ENCODE data around the gene OR14C36.
"Not testable (repeated sequence)": the region's sequence is repeated elsewhere in the genome, so short reads cannot be mapped to it uniquely, and the experiment has no call there.

Gene OR14C36, protein sequence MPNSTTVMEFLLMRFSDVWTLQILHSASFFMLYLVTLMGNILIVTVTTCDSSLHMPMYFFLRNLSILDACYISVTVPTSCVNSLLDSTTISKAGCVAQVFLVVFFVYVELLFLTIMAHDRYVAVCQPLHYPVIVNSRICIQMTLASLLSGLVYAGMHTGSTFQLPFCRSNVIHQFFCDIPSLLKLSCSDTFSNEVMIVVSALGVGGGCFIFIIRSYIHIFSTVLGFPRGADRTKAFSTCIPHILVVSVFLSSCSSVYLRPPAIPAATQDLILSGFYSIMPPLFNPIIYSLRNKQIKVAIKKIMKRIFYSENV

DNA sequence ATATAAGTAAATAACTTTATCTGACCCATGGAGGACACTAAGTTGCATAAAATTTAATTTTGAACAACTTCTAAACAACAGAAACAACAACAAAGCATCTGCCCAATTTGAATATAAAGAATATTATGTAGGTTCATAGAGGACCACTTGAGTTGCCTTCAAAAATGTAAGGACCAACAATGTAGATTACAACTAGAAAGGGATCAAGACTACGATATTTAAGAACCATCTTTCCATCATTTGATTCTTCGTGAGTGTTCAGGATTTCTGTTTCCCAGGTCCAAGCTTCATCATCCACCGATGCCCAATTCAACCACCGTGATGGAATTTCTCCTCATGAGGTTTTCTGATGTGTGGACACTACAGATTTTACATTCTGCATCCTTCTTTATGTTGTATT lies at the start of gene OR14C36:
TSS of gene OR14C36 (plus strand) at position 301 of the 400 bp plus-strand sequence. CDS start at position 301, 0 bp downstream.
- no peak for DNase-seq (ENCODE audit: low spot score)

DNA sequence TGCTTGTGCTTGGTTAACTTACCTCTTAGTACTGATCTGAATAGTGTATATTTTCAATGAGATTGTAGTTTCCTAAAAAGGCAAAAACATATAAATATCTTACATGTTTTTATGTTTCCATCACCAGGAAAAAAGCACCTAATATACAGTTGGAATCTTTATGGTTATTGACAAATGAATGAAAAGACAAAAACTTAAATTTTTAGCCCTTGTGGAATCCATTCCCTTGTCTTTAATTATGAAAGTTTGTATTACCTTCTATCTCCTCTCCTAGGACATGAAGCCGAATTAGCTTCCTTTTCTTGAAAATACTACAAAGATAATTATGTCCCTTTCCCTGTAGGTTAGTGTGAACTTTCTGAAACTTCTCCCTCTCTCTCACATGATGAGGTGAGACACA lies 45.3 kb upstream of the OR14C36 start, which contains the start of gene OR2T12:
TSS of gene OR2T12 (minus strand) at position 101 of the 400 bp plus-strand sequence. CDS start 7,846 bp downstream, outside the sequence.
- no peak for DNase-seq (ENCODE audit: low spot score)

DNA sequence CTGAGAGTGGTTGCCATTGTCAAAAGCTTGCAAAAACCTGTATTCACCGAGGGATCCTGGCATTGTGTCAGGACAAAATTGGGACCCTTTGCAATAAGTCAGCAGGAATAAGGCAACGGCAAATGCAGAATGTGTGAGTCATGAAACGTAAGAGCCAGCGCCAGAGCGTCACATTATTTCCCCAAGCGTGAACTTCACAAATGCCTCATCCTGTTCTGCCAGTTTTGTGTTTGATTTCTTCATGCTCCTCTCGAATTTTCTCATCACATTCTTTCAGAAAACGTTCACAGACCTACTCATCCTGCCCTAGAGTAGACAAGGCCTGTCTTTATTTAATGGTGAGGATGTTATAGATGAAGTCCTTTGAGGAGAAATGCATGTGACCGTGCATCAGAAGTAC lies 42.9 kb upstream of the OR14C36 start:
- DNase-seq (ENCODE audit: low spot score), result not testable (repeated sequence)

DNA sequence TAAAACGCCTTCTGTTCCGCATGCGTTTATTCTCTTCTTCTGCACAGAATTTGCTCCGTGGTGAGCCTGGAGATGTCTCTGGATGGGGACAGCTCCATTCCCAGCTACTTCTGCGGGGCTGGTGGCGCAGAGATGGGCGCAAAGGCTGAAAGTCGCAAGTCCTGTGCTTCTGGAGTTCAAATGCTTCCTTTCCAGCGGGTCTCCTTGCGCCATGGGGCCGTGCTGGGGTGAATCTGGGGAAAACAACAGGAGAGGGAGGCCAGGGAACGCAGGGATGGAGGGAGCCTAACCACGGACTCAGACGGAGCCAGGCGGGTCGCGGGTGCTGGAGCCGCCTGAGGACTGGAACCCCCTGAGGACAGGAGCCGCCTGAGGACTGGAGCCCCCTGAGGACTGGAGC lies 42.5 kb upstream of the OR14C36 start:
- DNase-seq (ENCODE audit: low spot score), result no peak

DNA sequence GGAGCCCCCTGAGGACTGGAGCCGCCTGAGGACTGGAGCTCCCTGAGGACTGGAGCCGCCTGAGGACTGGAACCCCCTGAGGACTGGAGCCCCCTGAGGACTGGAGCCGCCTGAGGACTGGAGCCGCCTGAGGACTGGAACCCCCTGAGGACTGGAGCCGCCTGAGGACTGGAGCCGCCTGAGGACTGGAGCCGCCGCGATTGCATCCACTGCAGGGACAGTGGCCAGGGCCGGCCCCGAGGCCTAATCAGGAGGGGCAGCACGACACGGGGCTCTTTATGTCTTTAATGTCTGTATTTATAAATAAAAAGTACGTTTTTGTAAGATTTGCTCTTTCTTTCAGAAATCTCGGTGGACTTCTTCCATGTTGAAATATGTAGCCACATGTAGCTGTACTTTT lies 41.8 kb upstream of the OR14C36 start:
- DNase-seq (ENCODE audit: low spot score), result not testable (repeated sequence)

DNA sequence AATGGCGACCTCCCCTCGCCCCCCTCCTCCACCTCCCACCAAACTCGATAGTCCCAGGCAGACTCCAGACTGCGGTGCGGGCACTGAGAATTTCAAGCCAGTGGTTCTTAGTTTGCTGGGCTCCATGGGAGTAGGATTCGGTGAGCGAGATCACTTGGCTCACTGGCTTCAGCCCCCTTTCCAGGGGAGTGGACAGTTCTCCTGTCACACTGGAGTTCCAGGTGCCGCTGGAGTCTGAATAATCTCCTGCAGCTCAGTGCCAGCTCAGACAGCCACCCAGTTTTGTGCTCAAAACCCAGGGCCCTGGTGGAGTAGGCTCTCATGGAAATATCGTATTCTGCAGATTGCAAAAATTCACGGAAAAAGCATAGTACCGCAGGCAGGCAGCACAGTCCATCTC lies 31.8 kb upstream of the OR14C36 start:
- no peak for DNase-seq (ENCODE audit: low spot score)

DNA sequence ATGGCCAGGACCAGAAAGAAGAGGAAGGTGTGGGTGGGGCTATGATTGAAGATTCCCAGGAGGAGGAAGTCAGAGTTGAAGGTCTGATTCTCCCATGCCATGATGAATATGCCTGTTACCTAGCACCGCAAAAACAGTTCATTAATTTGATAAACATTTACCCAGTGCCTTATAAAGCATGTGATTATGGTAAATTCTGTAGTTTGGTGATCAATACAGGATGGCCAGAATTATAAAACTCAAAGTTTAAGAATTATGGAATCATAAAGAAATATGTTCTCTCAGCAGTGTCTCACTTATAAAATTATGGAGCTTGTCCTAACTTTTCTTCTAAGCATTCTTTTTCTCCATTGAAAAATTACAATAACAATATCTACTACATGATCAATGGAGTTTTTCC lies 24.1 kb upstream of the OR14C36 start, which contains the start of gene OR2M7:
TSS of gene OR2M7 (minus strand) at position 101 of the 400 bp plus-strand sequence. CDS start at position 101, 0 bp downstream.
- no peak for DNase-seq (ENCODE audit: low spot score)

DNA sequence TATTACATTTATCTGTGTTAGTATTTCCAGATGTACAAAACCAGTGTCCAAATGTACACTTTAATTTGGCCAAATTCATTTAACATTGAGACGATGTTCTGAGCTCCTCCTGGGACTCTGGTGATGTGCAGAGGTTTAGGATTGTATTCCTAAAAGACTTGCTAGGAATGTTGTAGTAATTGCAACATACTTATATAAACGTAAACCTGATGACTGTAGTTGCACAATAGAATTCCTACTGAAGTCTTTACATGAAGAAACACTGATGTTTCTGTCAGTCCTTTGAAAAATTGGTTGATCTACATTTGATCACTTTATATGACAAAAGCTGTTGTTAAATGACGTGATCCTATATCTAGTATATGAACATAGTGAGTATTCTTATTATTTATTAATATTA lies 5.1 kb upstream of the OR14C36 start:
- no peak for DNase-seq (ENCODE audit: low spot score)

DNA sequence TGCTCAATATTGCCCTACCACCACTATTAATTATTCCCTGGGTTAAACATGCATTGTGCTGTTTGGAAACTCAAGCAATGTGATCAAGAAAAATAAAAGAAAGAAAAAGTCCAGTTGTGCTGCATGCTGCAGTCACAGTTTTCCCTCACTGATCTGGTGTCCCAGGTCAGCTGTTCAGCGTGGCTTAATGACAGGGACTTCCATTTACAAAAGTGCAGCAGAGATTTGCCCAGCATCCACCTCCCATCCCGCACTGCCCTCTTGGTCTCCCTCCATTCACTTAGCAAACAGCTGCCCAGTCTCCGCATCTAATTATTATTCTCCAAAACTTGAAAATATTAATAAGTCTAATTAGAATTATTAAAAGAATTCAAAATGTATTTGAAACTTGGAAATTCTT lies 10.8 kb downstream of the OR14C36 start:
- DNase-seq (ENCODE audit: low spot score), result no peak

DNA sequence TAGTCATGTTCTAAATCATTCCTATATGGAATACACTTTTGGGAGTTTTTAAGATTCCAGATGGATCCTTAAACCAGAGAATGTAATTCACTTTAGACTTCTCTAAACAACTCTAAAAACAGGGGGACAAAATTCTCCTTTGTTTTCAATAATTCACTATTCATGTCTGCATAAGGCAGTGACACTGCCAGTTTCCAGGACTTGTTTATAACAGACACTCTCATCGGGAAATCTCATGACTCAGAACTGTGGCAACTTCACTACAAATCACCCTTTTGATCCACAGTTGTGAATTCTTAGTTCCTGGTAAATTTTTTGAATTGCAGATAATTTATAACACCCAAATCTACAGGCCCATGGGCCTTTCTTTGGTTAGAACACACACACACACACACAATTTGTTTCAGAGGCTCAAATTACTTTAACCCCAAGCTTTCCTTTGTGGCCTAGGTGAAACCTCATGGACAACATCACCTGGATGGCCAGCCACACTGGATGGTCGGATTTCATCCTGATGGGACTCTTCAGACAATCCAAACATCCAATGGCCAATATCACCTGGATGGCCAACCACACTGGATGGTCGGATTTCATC lies 12.6 kb downstream of the OR14C36 start, which contains the start of gene OR2T4:
TSS of gene OR2T4 (plus strand) at position 545 of the 595 bp plus-strand sequence. CDS start at position 545, 0 bp downstream.
- DNase-seq (ENCODE audit: low spot score), result no peak

DNA sequence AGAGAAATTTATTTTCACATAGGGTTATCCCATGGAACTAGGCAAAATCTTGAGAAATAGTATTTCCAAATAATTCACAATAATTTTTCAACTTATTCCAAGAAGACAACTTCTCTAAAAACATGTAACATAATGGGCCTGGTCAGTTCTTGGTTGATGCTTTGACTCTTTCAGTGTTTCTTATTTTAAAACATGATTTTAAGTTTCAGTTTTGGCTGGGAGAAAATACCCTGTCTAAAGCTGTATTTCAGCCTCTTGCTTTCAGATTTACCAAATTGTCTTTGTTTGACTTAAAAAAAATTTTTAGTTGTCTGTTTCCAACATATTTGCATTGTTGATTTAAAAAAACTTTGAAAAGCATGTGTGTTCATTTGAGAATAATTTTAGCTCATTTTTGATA lies 18.0 kb downstream of the OR14C36 start:
- no peak for DNase-seq (ENCODE audit: low spot score)

DNA sequence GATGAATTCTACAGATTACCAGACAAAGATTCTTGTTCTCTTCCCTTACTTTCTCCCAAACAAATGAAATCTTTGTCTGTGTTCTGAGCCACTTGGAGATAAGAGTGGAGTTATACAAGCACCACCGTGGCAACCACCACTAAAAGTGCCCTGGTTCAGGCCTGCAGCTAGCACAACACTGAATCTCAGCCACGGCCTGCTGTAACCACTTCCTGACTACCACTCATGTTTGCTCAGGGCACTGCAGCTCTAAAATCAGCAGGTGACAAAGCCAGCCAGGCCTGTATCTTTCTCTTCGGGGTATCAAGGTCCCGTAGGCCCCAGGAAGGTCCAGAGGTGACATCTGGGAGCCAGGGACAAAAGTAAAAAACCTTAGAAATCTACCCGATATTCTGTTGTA lies 23.8 kb downstream of the OR14C36 start:
- no peak for DNase-seq (ENCODE audit: low spot score)

DNA sequence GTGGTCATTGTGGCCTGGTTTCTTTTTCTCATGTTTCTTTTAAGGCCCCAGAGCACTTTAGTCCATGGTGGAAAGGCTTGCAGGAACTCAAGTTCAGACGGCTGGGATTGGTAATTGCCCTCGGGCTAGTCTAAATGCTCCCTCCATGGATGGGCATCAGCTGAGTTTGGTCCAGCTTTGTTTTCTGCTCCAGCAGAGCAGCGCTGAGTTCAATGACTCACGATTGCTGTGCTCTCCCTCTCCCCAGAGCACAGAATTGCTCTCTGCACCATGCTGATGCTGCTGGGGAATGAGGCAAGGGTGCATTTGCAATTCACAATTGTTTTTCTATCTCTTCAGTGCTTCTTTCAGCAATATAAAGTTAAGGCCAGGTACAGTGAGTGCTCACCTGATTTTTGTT lies 25.2 kb downstream of the OR14C36 start:
- DNase-seq (ENCODE audit: low spot score), result no peak

DNA sequence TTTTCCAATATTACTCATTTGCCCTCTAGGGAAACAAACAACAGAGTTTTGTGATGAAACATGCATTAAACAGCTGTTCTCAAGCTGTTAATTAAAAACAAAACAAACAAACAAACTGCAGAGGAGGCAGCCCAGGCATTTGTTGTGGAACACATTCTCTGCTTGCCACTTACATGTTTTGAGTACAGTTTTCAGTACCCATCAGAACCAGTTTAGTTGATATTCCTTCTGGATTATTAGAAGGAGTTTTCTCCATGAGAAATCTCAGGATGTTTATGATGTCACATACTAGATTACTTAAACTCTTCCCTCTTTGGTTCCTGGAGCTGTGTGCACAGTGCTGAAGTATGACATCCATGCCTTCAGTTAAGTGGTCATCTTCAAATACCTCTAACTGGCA lies 26.9 kb downstream of the OR14C36 start, which contains the start of gene OR2T6:
TSS of gene OR2T6 (plus strand) at position 301 of the 400 bp plus-strand sequence. CDS start 11,863 bp downstream, outside the sequence.
- no peak for DNase-seq (ENCODE audit: low spot score)

DNA sequence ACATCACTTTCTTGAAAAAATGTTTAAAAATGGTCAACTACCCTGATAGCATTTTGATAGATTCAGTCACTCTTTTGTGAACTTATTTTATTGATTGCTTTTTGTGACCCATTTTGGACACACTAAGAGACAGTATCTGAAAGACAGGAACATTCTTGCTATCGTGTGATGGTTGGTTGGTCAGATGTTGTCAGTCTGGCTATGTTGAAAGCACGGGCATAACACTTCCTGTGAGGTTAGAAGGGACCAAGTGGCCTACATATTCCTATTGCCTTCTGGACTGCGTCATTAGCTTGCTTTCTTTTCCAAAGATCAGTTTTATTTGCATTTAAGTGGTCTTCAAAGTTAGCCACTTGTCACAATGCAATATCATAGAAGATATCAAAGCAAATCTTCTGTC lies 28.3 kb downstream of the OR14C36 start:
- no peak for DNase-seq (ENCODE audit: low spot score)

DNA sequence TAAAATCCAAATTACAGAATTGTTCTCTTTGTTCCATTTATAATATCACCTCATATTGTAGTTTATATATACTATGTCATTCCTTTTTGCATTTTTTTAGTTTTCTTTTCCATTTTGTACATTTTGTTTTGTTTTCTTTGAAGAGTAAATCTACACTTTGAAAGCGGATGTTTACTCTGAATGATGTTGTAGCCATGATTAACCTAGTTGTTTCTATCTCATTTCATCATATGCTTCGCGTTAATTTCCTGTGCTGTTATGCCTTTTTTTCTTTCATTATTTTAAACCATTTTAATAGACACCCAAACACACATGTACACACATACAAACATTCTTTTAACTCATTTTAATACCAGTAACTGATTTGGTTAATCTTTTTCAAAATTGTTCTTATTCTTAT lies 32.3 kb downstream of the OR14C36 start:
- no peak for DNase-seq (ENCODE audit: low spot score)

DNA sequence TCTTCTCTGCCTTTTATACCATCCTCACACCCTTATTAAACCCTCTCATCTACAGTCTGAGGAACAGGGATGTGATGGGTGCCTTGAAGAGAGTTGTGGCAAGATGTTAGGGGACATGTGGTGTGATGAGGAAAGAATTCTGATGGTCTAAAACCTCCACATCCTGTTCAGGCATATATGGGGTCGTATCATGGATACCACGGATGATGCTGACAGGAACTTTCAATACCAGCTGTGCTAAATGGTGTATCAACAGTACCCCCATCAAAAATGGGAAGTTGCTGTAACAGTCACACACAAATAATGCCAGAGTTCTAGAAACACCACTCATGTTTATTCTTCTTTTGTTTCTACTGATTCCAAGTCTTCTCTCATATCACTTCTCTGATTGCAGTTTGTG lies 39.9 kb downstream of the OR14C36 start:
- DNase-seq (ENCODE audit: low spot score), result no peak

DNA sequence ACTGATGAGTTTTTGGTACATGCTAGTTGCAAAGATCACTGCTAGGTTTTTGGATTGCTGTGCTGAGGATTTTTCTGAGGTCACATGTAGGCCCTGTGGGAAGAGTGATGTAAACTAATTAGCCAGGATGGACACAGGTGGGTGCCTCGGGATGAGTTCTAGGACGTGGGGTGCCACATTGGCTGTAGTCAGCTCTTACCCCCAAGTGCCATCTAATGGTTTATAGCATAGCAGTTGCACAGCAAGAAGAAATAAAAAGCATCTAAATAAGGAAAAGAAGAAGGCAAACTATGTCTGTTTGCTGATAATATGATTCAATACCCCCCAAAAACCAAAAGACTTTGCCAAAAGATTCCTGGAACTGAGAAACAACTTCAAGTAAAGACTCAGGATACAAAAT lies 44.5 kb downstream of the OR14C36 start:
- no peak for DNase-seq (ENCODE audit: low spot score)

Measured in kidney capillary endothelial cell (primary cell).